ENCODE measurements around the gene KCNJ4.

The KCNJ4 gene

GRCh38 chr22:38446018-38446601 is 8.9 kb downstream of the KCNJ4 start:
- DNase-seq (ENCODE audit: insufficient read length, low spot score) (no peak), FAIRE-seq (no peak)
- no peak for TF ChIP-seq CTCF (IDR thresholded peaks at IDR 0.05; ENCODE audit: insufficient read depth, missing control alignments)

- TF ChIP-seq CTCF (IDR thresholded peaks at IDR 0.05; ENCODE audit: insufficient read depth, missing control alignments), result no peak
- FAIRE-seq, result no peak
Measured at GRCh38 chr22:38444783-38445182, 10.2 kb downstream of the KCNJ4 start.

GRCh38 chr22:38443628-38444521 is 11.1 kb downstream of the KCNJ4 start:
- FAIRE-seq, result no peak
- no peak for DNase-seq (ENCODE audit: insufficient read length, low spot score)
- TF ChIP-seq CTCF (IDR thresholded peaks at IDR 0.05; ENCODE audit: insufficient read depth, missing control alignments), result no peak

More at GRCh38 chr22:38444783-38445182, 10.2 kb downstream of the KCNJ4 start:
- DNase-seq (ENCODE audit: insufficient read length, low spot score), result no peak

GRCh38 chr22:38442967-38443627 is 11.9 kb downstream of the KCNJ4 start:
- FAIRE-seq (no peak), DNase-seq (ENCODE audit: insufficient read length, low spot score) (no peak)
- no peak for TF ChIP-seq CTCF (IDR thresholded peaks at IDR 0.05; ENCODE audit: insufficient read depth, missing control alignments)

GRCh38 chr22:38441620-38442287 is 13.2 kb downstream of the KCNJ4 start:
- FAIRE-seq (no peak), DNase-seq (ENCODE audit: insufficient read length, low spot score) (no peak)
- TF ChIP-seq CTCF (IDR thresholded peaks at IDR 0.05; ENCODE audit: insufficient read depth, missing control alignments), result no peak

GRCh38 chr22:38440747-38441350 is 14.2 kb downstream of the KCNJ4 start:
- no peak for TF ChIP-seq CTCF (IDR thresholded peaks at IDR 0.05; ENCODE audit: insufficient read depth, missing control alignments)
- DNase-seq (ENCODE audit: insufficient read length, low spot score) (no peak), FAIRE-seq (no peak)
